HG02610 (cell line): ENCODE results near the gene CYB5R3.
"Not testable (repeated sequence)": the region's sequence is repeated elsewhere in the genome, so short reads cannot be mapped to it uniquely, and the experiment has no call there.

ENCODE experiments used
- ATAC-seq: cut with Tn5 transposase; IDR thresholded peaks from one replicate; pipeline ENCODE4 v1.9.1; 2021; ENCODE audit warnings: mild to moderate bottlenecking, moderate library complexity; ENCODE audit not compliant: unreplicated experiment

The CYB5R3 gene

GRCh38 chr22:42608136-42608822 is 40.9 kb downstream of the CYB5R3 start:
- no peak for ATAC-seq

DNA sequence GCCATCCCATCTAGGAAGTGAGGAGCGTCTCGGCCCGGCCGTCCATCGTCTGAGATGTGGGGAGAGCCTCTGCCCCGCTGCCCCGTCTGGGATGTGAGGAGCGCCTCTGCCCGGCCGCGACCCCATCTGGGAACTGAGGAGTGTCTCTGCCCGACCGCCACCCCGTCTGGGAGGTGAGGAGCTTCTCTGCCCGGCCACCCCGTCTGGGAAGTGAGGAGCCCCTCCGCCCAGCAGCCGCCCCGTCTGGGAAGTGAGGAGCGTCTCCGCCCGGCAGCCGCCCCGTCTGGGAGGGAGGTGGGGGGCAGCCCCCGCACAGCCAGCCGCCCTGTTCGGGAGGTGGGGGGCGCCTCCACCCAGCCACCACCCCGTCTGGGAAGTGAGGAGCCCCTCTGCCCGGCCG is 41.6 kb downstream of the CYB5R3 start:
- not testable (repeated sequence) for ATAC-seq

DNA sequence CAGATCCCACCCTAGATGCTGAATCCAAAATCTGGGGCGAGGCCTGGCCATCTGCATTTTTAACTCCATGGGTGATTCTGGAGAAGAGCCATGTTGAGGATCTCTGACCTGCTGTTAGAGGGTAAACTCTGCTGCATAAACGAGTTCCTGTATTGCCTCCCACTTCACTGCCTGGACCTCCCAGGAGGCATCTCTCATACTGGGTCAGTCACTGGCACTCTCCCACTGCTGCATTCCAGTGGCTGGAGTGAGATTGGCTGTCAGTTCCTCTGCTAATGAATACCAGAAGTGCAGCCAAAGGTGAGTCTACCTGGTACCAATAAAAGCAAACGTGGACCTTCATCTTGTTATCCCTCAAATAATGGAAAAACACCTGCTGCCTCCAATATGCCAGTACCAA is 44.8 kb downstream of the CYB5R3 start:
- ATAC-seq: no peak

GRCh38 chr22:42603427-42603826 is 45.8 kb downstream of the CYB5R3 start:
- ATAC-seq: no peak

- no peak for ATAC-seq
Observed at GRCh38 chr22:42602470-42602869, 46.7 kb downstream of the CYB5R3 start.

DNA sequence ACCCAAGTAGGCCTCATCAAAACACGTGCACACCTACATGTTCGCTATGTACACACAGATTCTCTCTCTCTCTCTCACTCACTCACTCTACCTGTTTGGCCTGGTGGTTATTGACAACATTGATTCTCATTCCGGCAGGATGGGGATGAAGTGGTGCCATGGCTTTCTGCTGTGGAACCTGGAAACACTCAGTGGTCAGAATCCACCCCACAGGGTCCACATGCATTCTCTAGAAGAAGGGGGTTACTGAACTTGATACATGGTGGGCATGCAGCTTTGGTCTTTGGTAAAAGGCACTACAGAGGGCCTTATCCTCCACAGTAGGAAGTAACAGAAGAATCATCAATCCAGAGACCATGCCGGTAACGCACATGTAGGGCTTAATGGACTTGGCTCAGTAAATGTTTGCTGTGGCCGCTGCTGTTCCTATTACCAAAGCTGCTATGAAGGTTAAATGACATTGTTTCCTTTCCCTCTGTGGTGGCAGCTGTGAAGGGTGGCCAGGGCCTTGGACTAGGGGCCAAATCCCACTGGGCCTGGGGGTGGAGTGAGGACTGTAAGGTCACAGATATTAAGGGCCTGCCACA is 47.2 kb downstream of the CYB5R3 start:
- ATAC-seq: no peak

DNA sequence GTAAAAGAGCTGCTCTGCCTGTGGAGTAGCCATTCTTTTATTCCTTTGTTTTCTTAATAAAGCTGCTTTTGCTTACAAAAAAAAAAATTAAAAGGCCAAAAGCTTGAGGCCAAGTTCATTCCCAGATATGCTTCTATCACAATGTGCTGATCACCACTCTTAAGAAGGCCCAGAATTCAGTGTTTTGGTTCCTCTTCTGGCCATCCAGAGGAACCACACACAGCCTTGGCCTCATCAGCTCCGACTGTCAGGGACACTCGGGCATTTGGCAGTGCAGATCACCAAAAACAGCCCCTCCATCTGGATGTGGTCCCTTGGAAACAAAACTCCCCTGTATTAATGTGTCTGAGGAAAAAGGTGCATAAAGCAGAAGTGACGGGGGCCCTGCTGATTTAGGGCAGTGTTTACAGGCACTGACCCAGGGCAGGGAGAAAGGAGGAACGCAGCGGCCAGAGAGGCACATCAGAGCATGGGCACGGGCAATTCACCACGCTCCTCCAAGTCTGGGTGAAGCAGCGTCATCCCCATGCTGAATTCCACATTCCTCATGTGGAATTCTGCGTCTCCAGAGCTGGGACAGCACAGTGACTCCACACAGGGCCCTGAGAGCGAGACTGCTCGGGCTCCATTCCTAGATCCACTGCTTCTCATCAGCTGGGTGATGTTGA is 52.2 kb downstream of the CYB5R3 start:
- ATAC-seq: no peak

DNA sequence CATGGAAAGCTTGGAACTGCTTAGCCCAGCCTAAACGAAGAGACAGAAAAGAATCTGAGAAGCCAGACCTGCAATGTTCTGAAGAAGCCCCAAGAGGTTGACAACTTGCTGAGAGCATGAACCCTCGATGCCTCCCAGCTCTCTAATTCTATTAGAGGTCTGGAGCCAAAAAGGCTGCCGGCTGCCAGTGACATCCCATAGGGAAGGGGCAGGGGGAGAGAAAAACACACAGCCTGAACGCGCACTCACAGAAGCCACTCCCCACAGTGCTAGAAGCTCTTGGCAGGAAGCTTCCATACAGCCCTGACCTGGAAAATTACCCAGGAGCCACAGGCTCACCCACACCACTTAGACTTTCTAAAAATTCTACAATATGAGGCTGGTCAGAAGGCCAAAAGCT is 52.9 kb downstream of the CYB5R3 start:
- ATAC-seq: no peak

- ATAC-seq: no peak
Observed at GRCh38 chr22:42595434-42595833, 53.8 kb downstream of the CYB5R3 start.

DNA sequence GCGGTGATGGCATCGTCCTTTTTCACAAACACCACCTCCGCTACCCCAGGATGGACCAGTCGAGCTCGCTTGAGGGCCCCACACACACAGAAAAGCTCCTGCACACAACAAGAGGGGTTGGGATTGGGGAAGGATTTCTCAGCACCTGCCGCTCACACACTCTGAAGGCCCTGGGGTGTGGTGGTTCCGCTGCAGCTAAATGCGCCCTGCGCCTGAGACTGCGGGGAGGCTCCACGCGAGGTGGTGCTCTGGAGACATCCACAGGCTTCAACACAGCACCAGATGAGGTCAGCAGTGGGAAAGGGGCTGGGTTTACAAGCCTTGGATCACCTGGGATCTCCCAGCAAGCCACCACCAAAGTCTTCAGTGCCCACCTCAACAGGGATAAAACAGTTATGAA is 57.2 kb downstream of the CYB5R3 start:
- no peak for ATAC-seq

- no peak for ATAC-seq
Observed at GRCh38 chr22:42587588-42588175, 61.5 kb downstream of the CYB5R3 start.

GRCh38 chr22:42586381-42586780 is 62.8 kb downstream of the CYB5R3 start:
- ATAC-seq: no peak

DNA sequence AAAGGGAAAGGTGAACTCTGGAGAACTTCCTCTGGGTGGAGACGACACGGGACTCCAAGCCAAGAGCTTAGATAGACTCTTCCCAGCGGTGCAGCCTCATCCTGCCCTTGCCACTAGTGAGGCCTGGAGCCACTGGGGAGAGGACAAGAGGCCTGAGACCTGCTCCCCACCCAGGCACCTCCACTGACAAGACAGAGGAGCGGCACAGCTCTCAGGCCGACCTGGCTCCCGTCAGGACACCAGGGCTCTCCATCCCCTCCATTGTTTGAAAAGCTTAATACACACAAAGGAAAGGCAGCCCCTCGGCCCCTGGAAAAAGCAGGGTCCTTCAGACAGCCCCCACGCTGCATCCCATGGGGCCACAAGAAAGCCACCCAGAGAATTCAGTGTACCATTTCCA is 64.1 kb downstream of the CYB5R3 start:
- ATAC-seq: no peak

GRCh38 chr22:42584364-42584940 is 64.7 kb downstream of the CYB5R3 start:
- ATAC-seq: no peak

- no peak for ATAC-seq
Observed at GRCh38 chr22:42582987-42583386, 66.2 kb downstream of the CYB5R3 start.

DNA sequence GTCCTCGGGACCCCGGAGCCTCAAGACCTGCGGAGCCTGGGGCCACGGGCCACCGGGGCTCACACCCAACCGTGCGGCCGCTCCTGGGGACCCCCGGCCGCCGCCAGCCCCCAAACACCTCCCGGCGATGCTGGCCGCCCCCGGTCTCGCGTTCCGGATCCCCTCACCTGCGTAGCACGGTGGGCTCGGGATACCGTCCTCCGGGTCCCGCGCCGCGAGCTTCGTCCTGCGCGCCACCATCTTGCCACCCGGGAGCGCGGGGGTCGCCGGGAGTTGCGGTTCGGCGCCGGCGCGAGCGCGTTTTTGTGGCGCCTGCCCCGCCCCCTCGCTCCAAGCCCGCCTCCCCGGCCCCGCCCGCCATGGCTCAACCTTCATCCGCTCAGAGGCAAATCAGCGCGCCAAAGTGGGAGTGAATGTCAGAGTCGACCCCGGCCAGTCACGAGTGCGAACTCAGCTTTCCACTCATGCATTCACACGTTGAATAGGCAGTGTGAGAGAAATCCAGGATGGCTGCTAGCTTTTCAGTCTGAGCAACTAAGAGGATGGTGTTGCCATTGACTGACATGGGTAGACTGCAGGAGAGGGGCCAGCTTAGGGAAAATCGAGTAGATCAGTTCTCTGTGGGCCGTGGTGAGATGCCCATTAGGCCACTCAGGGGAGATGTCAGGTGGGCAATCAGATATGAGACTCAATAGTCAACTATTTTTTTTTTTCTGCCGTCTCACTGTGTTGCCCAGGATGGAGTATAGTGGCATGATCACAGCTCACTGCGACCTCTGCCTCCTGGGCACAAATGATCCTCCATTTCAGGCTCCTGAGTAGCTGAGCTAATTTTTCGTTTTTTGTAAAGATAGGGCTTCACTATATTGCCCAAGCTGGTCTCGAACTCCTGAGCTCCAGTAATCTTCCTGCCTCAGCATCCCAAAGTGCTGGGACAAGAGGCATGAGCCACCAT is 67.2 kb downstream of the CYB5R3 start:
- no peak for ATAC-seq

DNA sequence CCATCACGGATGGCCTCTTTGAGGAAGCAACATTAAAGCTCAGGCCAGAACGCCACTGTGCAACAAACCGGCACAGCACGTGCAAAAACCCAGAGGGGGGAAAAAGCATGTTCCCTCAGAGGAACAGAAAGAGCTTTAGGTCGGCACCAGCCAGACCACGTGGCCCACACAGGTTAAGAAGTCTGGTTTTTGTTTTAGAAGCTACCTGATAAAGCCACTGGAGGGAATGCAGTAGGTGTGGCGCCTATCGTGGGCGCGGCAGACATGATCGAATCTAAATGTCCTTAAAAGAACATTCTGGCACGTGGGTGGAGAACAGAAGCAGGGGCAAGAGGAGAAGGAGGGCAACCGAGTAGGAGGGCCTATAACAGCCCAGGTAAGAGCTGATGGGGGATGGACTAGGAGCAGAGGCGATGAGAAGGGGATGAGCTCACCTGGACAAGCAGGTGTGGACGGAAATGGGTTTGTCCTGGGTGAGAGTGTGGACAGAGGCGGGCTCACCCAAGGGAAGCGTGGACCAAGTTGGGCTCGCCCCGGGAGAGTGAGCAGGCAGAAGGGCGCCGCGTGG is 67.9 kb downstream of the CYB5R3 start:
- ATAC-seq: not testable (repeated sequence)

GRCh38 chr22:42580040-42580439 is 69.2 kb downstream of the CYB5R3 start:
- not testable (repeated sequence) for ATAC-seq

GRCh38 chr22:42577623-42578240 is 71.5 kb downstream of the CYB5R3 start:
- no peak for ATAC-seq

DNA sequence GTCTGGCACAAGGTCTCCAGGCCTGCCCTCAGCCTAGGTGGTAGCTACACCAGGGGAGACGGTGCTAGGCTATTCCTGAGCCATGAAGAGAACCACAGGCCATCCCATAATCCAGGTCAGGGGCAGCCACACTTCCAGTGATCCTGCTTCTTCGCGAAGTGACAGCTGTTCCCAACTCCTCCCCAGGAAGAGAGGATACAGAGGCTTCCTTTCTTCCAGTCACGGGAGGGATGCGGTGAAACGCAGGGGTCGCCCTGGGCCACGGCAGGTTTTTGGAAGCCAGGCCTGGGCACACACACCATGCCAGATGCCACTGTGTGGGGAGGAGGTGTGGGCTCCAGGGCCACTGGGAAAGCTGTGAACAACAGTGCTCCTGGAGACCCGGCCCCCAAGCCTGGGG is 72.1 kb downstream of the CYB5R3 start:
- not testable (repeated sequence) for ATAC-seq
